K562 (cell line): ENCODE measurements around the gene NRXN2. TPM values are rescaled to one million over a fixed set of nuclear protein-coding genes. Genes with fewer than 3 reads are reported as not detected.

ENCODE experiments used
- FOXK2 ChIP-seq, 2 experiments: fragments of 450-650 bp; IDR thresholded peaks in 1 of 2; conservative IDR thresholded peaks in 1 of 2; 2 replicates each; pipeline ENCODE4 v1.6.1; 2016; ENCODE audit warnings: low read depth in 2 of 2, mild to moderate bottlenecking in 1 of 2
- KLF1 ChIP-seq: fragments of 450-650 bp; IDR thresholded peaks from 2 replicates; pipeline ENCODE4 v1.6.1; 2016; ENCODE audit warnings: missing genetic modification characterization, missing compliant biosample characterization
- SOX6 ChIP-seq: fragments of 450-650 bp; IDR thresholded peaks from 2 replicates; pipeline ENCODE4 v1.6.1; 2014; ENCODE audit warnings: mild to moderate bottlenecking
- ZC3H8 ChIP-seq: fragments of 450-650 bp; IDR thresholded peaks from 2 replicates; pipeline ENCODE4 v1.6.1; 2017
- polyA plus RNA-seq, 8 experiments: library from polyadenylated mRNA; depleted of rRNA in 4 of 8; stranded (reverse) in 5 of 8; unstranded in 3 of 8; fragments of >200 nt; fragmentation: Nextera tagmentation in 2 of 8; fragmentation: Illumina TruSeq in 1 of 8; extraction: Ambion mirVana in 2 of 8; extraction: Trizol in 1 of 8; gene quantifications; 2 replicates each; pipeline versions ENCODE4 v1.2.1 to v1.2.3, GENCODE V29; 2011 to 2014; ENCODE audit warnings: inconsistent platforms in 1 of 8, missing spikeins in 1 of 8
- total RNA-seq, 7 experiments: library from RNA; depleted of rRNA in 6 of 7; stranded (reverse); fragments of >200 nt in 6 of 7; fragmentation: Illumina TruSeq in 2 of 7; extraction: Trizol in 2 of 7; gene quantifications; 2 replicates each; pipeline versions ENCODE4 v1.2.1 to v1.2.3, GENCODE V29; 2011 to 2021; ENCODE audit warnings: low replicate concordance in 1 of 7
- TF ChIP-seq, protein P1 (sequence below), 3 experiments: fragments of 200-800 bp in 1 of 3; sonication (Bioruptor generic) in 1 of 3; sonication (generic) in 1 of 3; formaldehyde crosslinking in 1 of 3; IDR thresholded peaks; 2 replicates each; pipeline versions ENCODE4 v1.6.1 to v1.8.0; 2016 to 2022; ENCODE audit warnings: mild to moderate bottlenecking in 2 of 3, missing compliant biosample characterization in 2 of 3, missing genetic modification characterization in 2 of 3, missing genetic modification reagents in 1 of 3
- TF ChIP-seq, protein P2 (sequence below): fragments of 450-650 bp; IDR thresholded peaks from 2 replicates; pipeline ENCODE4 v1.6.1; 2016; ENCODE audit warnings: missing biosample characterization, missing genetic modification characterization
- TF ChIP-seq, protein P3 (sequence below), 2 experiments: fragments of 450-650 bp; IDR thresholded peaks; 2 replicates each; pipeline ENCODE4 v1.6.1; 2016

Gene NRXN2
- total and polyA plus RNA-seq, 9 of the 15 experiments (the other 6 are each of a cell fraction or from before 2014, with no cell fraction given) = 0.07 to 0.47 (median 0.15) TPM; not detected in 4

DNA sequence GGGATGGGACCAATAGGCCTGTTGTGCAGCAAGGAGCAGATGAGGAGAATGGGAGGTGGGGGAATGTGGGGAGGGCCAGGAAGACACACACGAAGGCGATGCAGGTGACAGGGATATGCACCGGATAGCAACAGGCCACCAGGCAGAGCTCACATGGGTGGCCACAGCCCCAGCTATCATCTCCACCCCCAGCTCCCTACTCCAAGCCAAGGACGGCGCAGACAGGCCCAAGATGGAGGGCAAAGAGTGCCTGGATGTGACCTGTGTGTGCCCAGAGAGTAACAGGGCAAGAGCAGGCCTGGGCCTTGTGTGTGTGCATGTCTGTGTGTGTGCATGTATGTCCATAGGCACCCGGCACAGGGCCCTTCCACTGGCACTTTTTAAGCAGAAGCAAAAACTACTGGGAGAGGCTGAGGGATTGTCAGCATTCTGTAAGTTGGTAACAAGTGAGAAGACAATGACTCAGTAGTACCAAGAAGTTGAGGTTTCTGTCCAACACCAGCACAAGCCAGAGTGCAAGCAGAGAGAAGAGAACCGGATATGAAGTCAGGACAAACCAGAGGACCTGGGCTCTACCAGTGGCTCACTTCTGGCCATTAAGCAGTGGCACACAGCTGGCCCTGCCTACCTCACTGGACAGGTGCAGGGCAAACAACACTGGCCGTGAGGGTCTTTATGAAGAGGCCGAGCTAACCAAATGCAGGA, 36.4 kb downstream of the NRXN2 start (continued):
- TF ChIP-seq, protein P1, sequence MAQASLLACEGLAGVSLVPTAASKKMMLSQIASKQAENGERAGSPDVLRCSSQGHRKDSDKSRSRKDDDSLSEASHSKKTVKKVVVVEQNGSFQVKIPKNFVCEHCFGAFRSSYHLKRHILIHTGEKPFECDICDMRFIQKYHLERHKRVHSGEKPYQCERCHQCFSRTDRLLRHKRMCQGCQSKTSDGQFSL (CRISPR knock-in tag; IDR thresholded peaks at IDR 0.05) = no peak
- TF ChIP-seq, protein P1 (tag; IDR thresholded peaks at IDR 0.05) = no peak
- TF ChIP-seq, protein P2, sequence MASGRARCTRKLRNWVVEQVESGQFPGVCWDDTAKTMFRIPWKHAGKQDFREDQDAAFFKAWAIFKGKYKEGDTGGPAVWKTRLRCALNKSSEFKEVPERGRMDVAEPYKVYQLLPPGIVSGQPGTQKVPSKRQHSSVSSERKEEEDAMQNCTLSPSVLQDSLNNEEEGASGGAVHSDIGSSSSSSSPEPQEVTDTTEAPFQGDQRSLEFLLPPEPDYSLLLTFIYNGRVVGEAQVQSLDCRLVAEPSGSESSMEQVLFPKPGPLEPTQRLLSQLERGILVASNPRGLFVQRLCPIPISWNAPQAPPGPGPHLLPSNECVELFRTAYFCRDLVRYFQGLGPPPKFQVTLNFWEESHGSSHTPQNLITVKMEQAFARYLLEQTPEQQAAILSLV (tag) = no peak
- no peak for TF ChIP-seq ZC3H8
- no peak for TF ChIP-seq SOX6
- no peak for TF ChIP-seq FOXK2 (conservative IDR thresholded peaks at IDR 0.05 in 1 of 2, IDR thresholded peaks at IDR 0.05 in 1 of 2; ENCODE audit: low read depth in 2 of 2)
- TF ChIP-seq, protein P3, sequence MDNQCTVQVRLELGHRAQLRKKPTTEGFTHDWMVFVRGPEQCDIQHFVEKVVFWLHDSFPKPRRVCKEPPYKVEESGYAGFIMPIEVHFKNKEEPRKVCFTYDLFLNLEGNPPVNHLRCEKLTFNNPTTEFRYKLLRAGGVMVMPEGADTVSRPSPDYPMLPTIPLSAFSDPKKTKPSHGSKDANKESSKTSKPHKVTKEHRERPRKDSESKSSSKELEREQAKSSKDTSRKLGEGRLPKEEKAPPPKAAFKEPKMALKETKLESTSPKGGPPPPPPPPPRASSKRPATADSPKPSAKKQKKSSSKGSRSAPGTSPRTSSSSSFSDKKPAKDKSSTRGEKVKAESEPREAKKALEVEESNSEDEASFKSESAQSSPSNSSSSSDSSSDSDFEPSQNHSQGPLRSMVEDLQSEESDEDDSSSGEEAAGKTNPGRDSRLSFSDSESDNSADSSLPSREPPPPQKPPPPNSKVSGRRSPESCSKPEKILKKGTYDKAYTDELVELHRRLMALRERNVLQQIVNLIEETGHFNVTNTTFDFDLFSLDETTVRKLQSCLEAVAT (IDR thresholded peaks at IDR 0.05) = no peak
- no peak for TF ChIP-seq KLF1 (tag)
- TF ChIP-seq, all 486 proteins: peak for 0
